Stimulated activated CD4-positive, alpha-beta T cell treated with anti-CD3 and anti-CD28 coated beads, Interleukin-1b, Interleukin-23, amount 100 ng/mL, for 4 hours (primary cell): Measurements from ENCODE around the gene YIPF1.
"Not testable (repeated sequence)": the region's sequence is repeated elsewhere in the genome, so short reads cannot be mapped to it uniquely, and the experiment has no call there.

Experiments used
- DNase-seq, 2 donors: peaks; one replicate each; pipeline ENCODE4 v3.0.0-alpha.2; 2020; ENCODE audit warnings: low read depth in 2 of 2

Gene YIPF1

GRCh38 chr1:53895421-53895820 is 5.8 kb upstream of the YIPF1 start:
- DNase-seq, result no peak

- no peak for DNase-seq
Measured at GRCh38 chr1:53894644-53895043, 5.0 kb upstream of the YIPF1 start.

- no peak for DNase-seq
Measured at GRCh38 chr1:53893999-53894636, 4.5 kb upstream of the YIPF1 start, which contains the start of gene DIO1. TSS of gene DIO1 (plus strand) at chr1:53894187. CDS start at chr1:53894211, 24 bp downstream.

- DNase-seq, result no peak
Measured at GRCh38 chr1:53892911-53893310, 3.3 kb upstream of the YIPF1 start.

GRCh38 chr1:53891678-53892077 is 2.1 kb upstream of the YIPF1 start:
- no peak for DNase-seq

- no peak for DNase-seq
Measured at GRCh38 chr1:53891018-53891417, 1.4 kb upstream of the YIPF1 start.

- DNase-seq, result no peak
Measured at GRCh38 chr1:53890522-53890941, 935 bp upstream of the YIPF1 start.

GRCh38 chr1:53888681-53889080 is 916 bp downstream of the YIPF1 start:
- no peak for DNase-seq

GRCh38 chr1:53883600-53883999 is 6.0 kb downstream of the YIPF1 start:
- not testable (repeated sequence) for DNase-seq

- not testable (repeated sequence) for DNase-seq
Measured at GRCh38 chr1:53881853-53882252, 7.7 kb downstream of the YIPF1 start.

GRCh38 chr1:53878492-53879105 is 11.0 kb downstream of the YIPF1 start:
- DNase-seq, result no peak

GRCh38 chr1:53875150-53875549 is 14.4 kb downstream of the YIPF1 start:
- DNase-seq, result not testable (repeated sequence)

GRCh38 chr1:53871773-53872484 is 17.7 kb downstream of the YIPF1 start:
- DNase-seq, result no peak

GRCh38 chr1:53871221-53871620 is 18.4 kb downstream of the YIPF1 start:
- DNase-seq, result no peak

- no peak for DNase-seq
Measured at GRCh38 chr1:53869454-53870117, 20.0 kb downstream of the YIPF1 start.

GRCh38 chr1:53868565-53868964 is 21.0 kb downstream of the YIPF1 start:
- no peak for DNase-seq

GRCh38 chr1:53862507-53862906 is 27.1 kb downstream of the YIPF1 start:
- no peak for DNase-seq

- peak; percentile 9 to 37 for DNase-seq
Measured at GRCh38 chr1:53860967-53861411, 28.6 kb downstream of the YIPF1 start.

GRCh38 chr1:53851571-53852285 is 37.9 kb downstream of the YIPF1 start:
- DNase-seq, result no peak

GRCh38 chr1:53850082-53850673 is 39.4 kb downstream of the YIPF1 start:
- DNase-seq, result no peak

GRCh38 chr1:53847980-53848379 is 41.6 kb downstream of the YIPF1 start:
- no peak for DNase-seq
